SJSA1 (cell line): ENCODE measurements around the gene FUT9. TPM values are rescaled to one million over a fixed set of nuclear protein-coding genes. Genes with fewer than 3 reads are reported as not detected.

ENCODE experiments used
- DNase-seq, 2 experiments: peaks; one replicate each; pipeline ENCODE4 v3.0.0-alpha.2; 2015 to 2020; ENCODE audit warnings: low spot score in 2 of 2, low read depth in 1 of 2
- H3K27ac ChIP-seq: fragments of 250-450 bp; sonication (Bioruptor Pico); 2 replicates; pipeline ENCODE4 v1.5.1; 2020; ENCODE audit warnings: mild to moderate bottlenecking, moderate library complexity
- H3K27me3 ChIP-seq: fragments of 250-450 bp; sonication (Bioruptor Pico); replicated peaks from 2 replicates; pipeline ENCODE4 v1.5.1; 2020; ENCODE audit warnings: mild to moderate bottlenecking, moderate library complexity
- H3K36me3 ChIP-seq: fragments of 250-450 bp; sonication (Bioruptor Pico); 2 replicates; pipeline ENCODE4 v1.5.1; 2020; ENCODE audit warnings: mild to moderate bottlenecking
- H3K4me1 ChIP-seq: fragments of 250-450 bp; sonication (Bioruptor Pico); replicated peaks from 2 replicates; pipeline ENCODE4 v1.6.1; 2021; ENCODE audit warnings: mild to moderate bottlenecking
- H3K4me3 ChIP-seq: fragments of 250-450 bp; sonication (Bioruptor Pico); 2 replicates; pipeline ENCODE4 v1.5.1; 2020; ENCODE audit warnings: mild to moderate bottlenecking
- H3K9me3 ChIP-seq: fragments of 250-450 bp; sonication (Bioruptor Pico); replicated peaks from 2 replicates; pipeline ENCODE4 v1.5.1; 2020; ENCODE audit warnings: mild to moderate bottlenecking
- total RNA-seq: library from RNA; depleted of rRNA; stranded (reverse); fragments of >200 nt; shearing (Covaris generic); gene quantifications from 2 replicates; pipeline ENCODE4 v1.2.3, GENCODE V29; 2014

FUT9 gene
- total RNA-seq, 1 experiment from 2014 or later, result not detected

GRCh38 chr6:96094077-96094476 is 78.3 kb downstream of the FUT9 start:
- H3K27ac ChIP-seq, result no peak overlapping the region
- no peaks in the 10 kb centered on the region for H3K4me1 ChIP-seq
- no peaks in the 10 kb centered on the region for H3K36me3 ChIP-seq
- H3K4me3 ChIP-seq, result no peak overlapping the region
- H3K27me3 ChIP-seq, result no peaks in the 10 kb centered on the region
- H3K9me3 ChIP-seq, result no peaks in the 10 kb centered on the region
- DNase-seq, result no peak

GRCh38 chr6:96099069-96099468 is 83.3 kb downstream of the FUT9 start:
- no peaks in the 10 kb centered on the region for H3K27me3 ChIP-seq
- no peaks in the 10 kb centered on the region for H3K4me1 ChIP-seq
- no peak overlapping the region for H3K27ac ChIP-seq
- no peak for DNase-seq
- H3K9me3 ChIP-seq, result no peaks in the 10 kb centered on the region
- no peak overlapping the region for H3K4me3 ChIP-seq
- no peaks in the 10 kb centered on the region for H3K36me3 ChIP-seq

GRCh38 chr6:96101564-96101963 is 85.8 kb downstream of the FUT9 start:
- no peaks in the 10 kb centered on the region for H3K9me3 ChIP-seq
- DNase-seq, result no peak
- no peaks in the 10 kb centered on the region for H3K4me1 ChIP-seq
- no peak overlapping the region for H3K4me3 ChIP-seq
- H3K27me3 ChIP-seq, result no peaks in the 10 kb centered on the region
- no peak overlapping the region for H3K27ac ChIP-seq
- H3K36me3 ChIP-seq, result no peaks in the 10 kb centered on the region

- Histone ChIP-seq H3K27ac (no peak overlapping the region), H3K4me3 (no peak overlapping the region), H3K36me3 (no peaks in the 10 kb centered on the region), H3K27me3 (no peaks in the 10 kb centered on the region), H3K9me3 (no peaks in the 10 kb centered on the region), H3K4me1 (no peaks in the 10 kb centered on the region)
- DNase-seq, result no peak
Measured at GRCh38 chr6:96104910-96105309, 89.1 kb downstream of the FUT9 start.

GRCh38 chr6:96110878-96111277 is 95.1 kb downstream of the FUT9 start:
- H3K27ac ChIP-seq, result no peak overlapping the region
- no peaks in the 10 kb centered on the region for H3K36me3 ChIP-seq
- no peak for DNase-seq
- H3K9me3 ChIP-seq, result no peaks in the 10 kb centered on the region
- no peak overlapping the region for H3K4me3 ChIP-seq
- H3K4me1 ChIP-seq, result no peaks in the 10 kb centered on the region
- no peaks in the 10 kb centered on the region for H3K27me3 ChIP-seq

- no peak overlapping the region for H3K4me3 ChIP-seq
- no peaks in the 10 kb centered on the region for H3K27me3 ChIP-seq
- H3K36me3 ChIP-seq, result no peaks in the 10 kb centered on the region
- no peak for DNase-seq
- no peaks in the 10 kb centered on the region for H3K9me3 ChIP-seq
- no peaks in the 10 kb centered on the region for H3K4me1 ChIP-seq
- H3K27ac ChIP-seq, result no peak overlapping the region
Measured at GRCh38 chr6:96116674-96117073, 100.9 kb downstream of the FUT9 start.

GRCh38 chr6:96124778-96125177 is 109.0 kb downstream of the FUT9 start:
- Histone ChIP-seq H3K27ac (no peak overlapping the region), H3K27me3 (no peaks in the 10 kb centered on the region), H3K36me3 (no peaks in the 10 kb centered on the region), H3K9me3 (no peaks in the 10 kb centered on the region), H3K4me1 (no peaks in the 10 kb centered on the region), H3K4me3 (no peak overlapping the region)
- no peak for DNase-seq

GRCh38 chr6:96138406-96138805 is 122.6 kb downstream of the FUT9 start:
- no peak for DNase-seq
- H3K36me3 ChIP-seq, result no peaks in the 10 kb centered on the region
- no peak overlapping the region for H3K4me3 ChIP-seq
- no peaks in the 10 kb centered on the region for H3K27me3 ChIP-seq
- H3K27ac ChIP-seq, result no peak overlapping the region
- H3K9me3 ChIP-seq, result no peaks in the 10 kb centered on the region
- H3K4me1 ChIP-seq, result no peaks in the 10 kb centered on the region

GRCh38 chr6:96142142-96142541 is 126.4 kb downstream of the FUT9 start:
- H3K9me3 ChIP-seq, result no peaks in the 10 kb centered on the region
- no peak for DNase-seq
- no peak overlapping the region for H3K4me3 ChIP-seq
- no peaks in the 10 kb centered on the region for H3K36me3 ChIP-seq
- H3K4me1 ChIP-seq, result no peaks in the 10 kb centered on the region
- no peaks in the 10 kb centered on the region for H3K27me3 ChIP-seq
- no peak overlapping the region for H3K27ac ChIP-seq

- DNase-seq, result no peak
- Histone ChIP-seq H3K4me1 (no peaks in the 10 kb centered on the region), H3K27me3 (no peaks in the 10 kb centered on the region), H3K9me3 (no peaks in the 10 kb centered on the region), H3K36me3 (no peaks in the 10 kb centered on the region), H3K4me3 (no peak overlapping the region), H3K27ac (no peak overlapping the region)
Measured at GRCh38 chr6:96150431-96150830, 134.7 kb downstream of the FUT9 start.

- Histone ChIP-seq H3K27ac (no peak overlapping the region), H3K4me1 (peaks cover 10% of the 10 kb centered on the region), H3K4me3 (no peak overlapping the region), H3K27me3 (no peaks in the 10 kb centered on the region), H3K36me3 (no peaks in the 10 kb centered on the region), H3K9me3 (no peaks in the 10 kb centered on the region)
- no peak for DNase-seq
Measured at GRCh38 chr6:96151707-96152106, 135.9 kb downstream of the FUT9 start.

- DNase-seq, result no peak
- Histone ChIP-seq H3K4me3 (no peak overlapping the region), H3K36me3 (no peaks in the 10 kb centered on the region), H3K27me3 (no peaks in the 10 kb centered on the region), H3K27ac (no peak overlapping the region), H3K4me1 (peaks cover 12% of the 10 kb centered on the region), H3K9me3 (no peaks in the 10 kb centered on the region)
Measured at GRCh38 chr6:96152114-96152708, 136.4 kb downstream of the FUT9 start.

- H3K27ac ChIP-seq, result no peak overlapping the region
- H3K36me3 ChIP-seq, result no peaks in the 10 kb centered on the region
- H3K4me1 ChIP-seq, result peaks cover 12% of the 10 kb centered on the region
- H3K9me3 ChIP-seq, result no peaks in the 10 kb centered on the region
- H3K27me3 ChIP-seq, result no peaks in the 10 kb centered on the region
- no peak overlapping the region for H3K4me3 ChIP-seq
- DNase-seq, result no peak
Measured at GRCh38 chr6:96153775-96154174, 138.0 kb downstream of the FUT9 start.

- H3K4me3 ChIP-seq, result no peak overlapping the region
- peaks cover 12% of the 10 kb centered on the region for H3K4me1 ChIP-seq
- H3K9me3 ChIP-seq, result no peaks in the 10 kb centered on the region
- peak overlapping the region; percentile 53 for H3K27ac ChIP-seq
- H3K27me3 ChIP-seq, result no peaks in the 10 kb centered on the region
- H3K36me3 ChIP-seq, result no peaks in the 10 kb centered on the region
- DNase-seq, result peak in 1 of 2 experiments; percentile 2
Measured at GRCh38 chr6:96156425-96156824, 140.7 kb downstream of the FUT9 start.

- peaks cover 12% of the 10 kb centered on the region for H3K4me1 ChIP-seq
- H3K4me3 ChIP-seq, result peak overlapping the region; percentile 21
- DNase-seq, result peak in 1 of 2 experiments; percentile 67
Measured at GRCh38 chr6:96157018-96157565, 141.3 kb downstream of the FUT9 start.

More at GRCh38 chr6:96157018-96157565, 141.3 kb downstream of the FUT9 start:
- Histone ChIP-seq H3K27ac (peak overlapping the region; percentile 53), H3K9me3 (no peaks in the 10 kb centered on the region), H3K36me3 (no peaks in the 10 kb centered on the region), H3K27me3 (no peaks in the 10 kb centered on the region)
